NK-92 (cell line): Measurements from ENCODE around the gene MOG.
"Not testable (repeated sequence)": the region's sequence is repeated elsewhere in the genome, so short reads cannot be mapped to it uniquely, and the experiment has no call there.

Experiments
- DNase-seq: peaks from one replicate; lab custom pipeline; 2025; ENCODE audit not compliant: unreplicated experiment; lab: John Stamatoyannopoulos, UW

The MOG gene

GRCh38 chr6:29637247-29637646, 19.6 kb upstream of the MOG start:
- no peak for DNase-seq

GRCh38 chr6:29641430-29642148, 15.3 kb upstream of the MOG start:
- no peak for DNase-seq

GRCh38 chr6:29647927-29648642, 8.8 kb upstream of the MOG start:
- DNase-seq, result no peak

DNA sequence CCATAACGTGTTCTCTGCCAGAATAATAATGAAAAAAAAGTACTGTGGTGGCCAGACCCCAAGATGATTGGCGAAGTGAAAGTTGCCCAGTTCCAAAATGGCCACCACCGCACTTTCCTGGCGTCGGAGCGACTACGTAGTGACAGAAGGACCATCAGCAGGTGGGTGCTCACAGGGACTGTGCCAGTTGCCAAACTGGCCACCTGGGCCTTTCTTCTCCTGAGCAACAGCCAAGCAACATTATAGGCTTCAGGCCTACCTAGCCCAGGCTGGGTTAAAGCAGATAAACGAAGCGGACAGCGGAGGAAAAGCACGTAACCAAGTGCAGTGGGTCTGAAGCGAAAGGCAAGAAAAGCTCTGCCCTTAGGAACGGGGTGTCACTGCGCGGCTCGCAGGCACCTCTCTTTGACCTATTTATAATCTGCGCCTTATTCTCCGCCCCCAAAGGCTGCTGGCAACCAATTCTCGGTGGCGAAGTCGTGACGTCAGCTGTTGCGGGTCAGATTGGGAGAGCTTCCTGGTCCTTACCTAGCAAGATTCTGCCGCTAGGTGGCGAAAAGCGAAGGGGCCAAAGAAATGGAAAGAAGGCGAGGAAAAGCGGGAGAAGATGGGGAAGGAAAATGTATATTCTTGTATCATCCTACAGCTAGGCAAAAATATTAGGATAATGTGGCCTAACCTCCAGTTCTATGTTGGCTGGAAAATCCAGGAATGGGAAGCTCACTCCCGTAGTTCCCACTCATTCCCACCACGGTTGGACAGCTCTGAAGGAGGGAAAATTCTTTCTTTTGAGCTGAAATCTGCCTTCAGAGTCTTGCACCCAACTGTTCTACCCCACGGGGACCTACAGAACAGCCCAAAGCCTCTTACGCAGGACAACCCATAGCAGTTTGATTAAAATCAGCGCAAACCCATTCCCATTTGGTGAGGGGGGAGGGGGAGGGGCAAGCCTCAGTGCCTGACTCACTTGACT, 6.9 kb upstream of the MOG start:
- DNase-seq, result peak; percentile 96

- no peak for DNase-seq
Measured at GRCh38 chr6:29651413-29652197, 5.3 kb upstream of the MOG start.

DNA sequence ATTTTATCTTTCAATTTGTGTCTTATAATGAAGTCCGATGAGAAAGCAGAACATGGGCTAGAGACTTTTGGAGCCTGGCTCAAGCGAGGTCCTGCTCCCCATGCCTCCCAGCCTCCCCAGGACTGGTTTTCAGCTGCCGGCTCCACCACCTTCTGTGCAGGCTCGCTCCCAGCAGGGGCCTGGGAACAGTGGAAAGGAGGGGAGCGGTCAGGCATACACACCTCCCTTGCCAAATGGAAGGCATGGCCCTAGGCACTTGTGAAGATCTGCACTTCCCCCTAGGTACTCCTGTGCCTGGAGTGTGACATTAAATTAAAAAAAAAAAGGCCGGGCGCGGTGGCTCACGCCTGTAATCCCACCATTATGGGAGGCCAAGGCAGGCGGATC, 4.7 kb upstream of the MOG start:
- DNase-seq, result no peak

DNA sequence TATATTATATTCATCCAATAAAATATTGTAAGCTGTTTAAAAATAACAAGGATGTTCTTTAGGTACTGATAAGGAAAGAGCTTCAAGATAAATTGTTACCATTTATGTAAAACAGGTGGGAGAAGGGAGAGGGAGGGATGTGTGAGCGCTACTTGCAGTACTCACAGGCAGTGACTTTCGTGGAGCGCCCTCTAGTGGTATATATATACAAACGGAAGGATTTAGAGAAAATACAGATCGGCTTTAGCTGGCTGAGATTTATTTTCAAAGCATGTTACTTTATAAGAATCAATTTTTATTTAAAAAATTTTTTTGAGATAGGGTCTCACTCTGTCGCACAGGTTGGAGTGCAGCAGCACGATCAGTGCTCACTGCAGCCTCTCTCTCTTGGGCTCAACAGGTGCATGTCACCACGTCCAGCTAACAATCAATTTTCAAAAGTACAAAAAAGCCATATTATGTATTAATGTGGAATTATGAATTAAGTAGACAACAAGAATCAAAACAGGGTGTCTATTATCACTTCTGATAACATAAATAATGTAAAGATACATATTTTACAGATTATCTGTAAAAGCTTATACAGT, 3.3 kb upstream of the MOG start:
- DNase-seq, result no peak

DNA sequence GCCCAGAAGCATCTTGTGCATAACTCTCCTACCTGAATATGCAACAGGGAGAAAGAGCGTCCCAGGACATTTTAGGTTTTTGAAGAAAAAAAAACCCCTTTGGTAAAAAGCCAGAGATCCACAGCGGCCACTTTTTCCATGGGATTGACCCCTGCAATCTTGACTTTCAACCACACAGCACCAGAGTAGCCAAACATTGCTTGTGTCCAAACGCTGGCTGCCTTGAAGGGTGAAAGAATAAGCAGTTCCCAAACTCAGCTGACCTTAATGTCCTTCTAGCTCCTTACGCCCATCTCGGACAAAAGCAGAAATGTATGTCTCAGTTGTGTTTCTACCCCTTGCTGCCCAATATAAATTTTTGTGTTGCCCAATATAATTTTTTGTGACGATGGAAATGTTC, 1.2 kb upstream of the MOG start:
- no peak for DNase-seq

DNA sequence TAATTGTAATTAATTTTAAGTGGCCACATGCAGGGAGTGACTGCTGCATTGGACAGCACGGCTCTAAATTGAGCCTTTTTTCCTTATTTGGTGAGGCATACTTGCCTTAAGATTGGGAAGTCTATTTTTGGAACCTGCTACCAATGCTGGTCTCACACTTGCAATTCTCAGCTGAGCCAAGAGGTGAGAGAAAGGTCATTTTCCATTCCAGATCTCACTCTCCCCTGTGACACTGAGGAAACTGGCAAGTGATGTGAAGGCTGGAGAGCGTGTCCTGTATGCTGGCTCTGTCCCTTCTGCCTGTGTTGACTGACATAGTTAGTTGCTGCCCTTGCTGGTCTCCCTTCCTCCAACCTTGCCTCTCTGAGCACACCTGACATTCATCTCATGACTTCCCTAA, 735 bp upstream of the MOG start:
- no peak for DNase-seq

- DNase-seq, result no peak
Measured at GRCh38 chr6:29661071-29661470, 4.2 kb downstream of the MOG start.

DNA sequence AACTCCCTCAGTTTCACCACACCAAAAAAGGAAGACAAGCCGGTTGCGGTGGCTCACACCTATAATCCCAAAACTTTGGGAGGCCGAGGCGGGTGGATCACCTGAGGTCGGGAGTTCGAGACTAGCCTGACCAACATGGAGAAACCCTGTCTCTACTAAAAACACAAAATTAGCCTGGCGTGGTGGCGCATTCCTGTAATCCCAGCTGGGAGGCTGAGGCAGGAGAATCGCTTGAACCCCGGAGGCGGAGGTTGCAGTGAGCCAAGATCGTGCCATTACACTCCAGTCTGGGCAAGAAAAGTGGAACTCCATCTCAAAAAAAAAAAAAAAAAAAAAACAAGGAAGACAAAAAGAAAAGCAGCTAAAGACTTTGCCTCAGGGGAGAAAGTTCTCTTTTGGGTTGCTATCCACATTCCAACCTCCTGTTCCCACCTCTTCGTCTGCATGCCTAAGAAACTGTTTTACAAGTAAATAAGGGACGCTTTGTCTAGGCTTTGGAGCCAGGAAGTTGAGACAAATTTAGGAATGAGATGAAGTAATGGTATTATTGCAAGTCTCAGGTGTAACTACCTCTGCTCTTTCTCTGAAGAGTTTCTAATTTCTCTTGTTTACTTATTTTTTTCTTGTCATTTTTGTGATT, 4.7 kb downstream of the MOG start:
- not testable (repeated sequence) for DNase-seq

GRCh38 chr6:29663300-29664042, 6.6 kb downstream of the MOG start:
- no peak for DNase-seq

DNA sequence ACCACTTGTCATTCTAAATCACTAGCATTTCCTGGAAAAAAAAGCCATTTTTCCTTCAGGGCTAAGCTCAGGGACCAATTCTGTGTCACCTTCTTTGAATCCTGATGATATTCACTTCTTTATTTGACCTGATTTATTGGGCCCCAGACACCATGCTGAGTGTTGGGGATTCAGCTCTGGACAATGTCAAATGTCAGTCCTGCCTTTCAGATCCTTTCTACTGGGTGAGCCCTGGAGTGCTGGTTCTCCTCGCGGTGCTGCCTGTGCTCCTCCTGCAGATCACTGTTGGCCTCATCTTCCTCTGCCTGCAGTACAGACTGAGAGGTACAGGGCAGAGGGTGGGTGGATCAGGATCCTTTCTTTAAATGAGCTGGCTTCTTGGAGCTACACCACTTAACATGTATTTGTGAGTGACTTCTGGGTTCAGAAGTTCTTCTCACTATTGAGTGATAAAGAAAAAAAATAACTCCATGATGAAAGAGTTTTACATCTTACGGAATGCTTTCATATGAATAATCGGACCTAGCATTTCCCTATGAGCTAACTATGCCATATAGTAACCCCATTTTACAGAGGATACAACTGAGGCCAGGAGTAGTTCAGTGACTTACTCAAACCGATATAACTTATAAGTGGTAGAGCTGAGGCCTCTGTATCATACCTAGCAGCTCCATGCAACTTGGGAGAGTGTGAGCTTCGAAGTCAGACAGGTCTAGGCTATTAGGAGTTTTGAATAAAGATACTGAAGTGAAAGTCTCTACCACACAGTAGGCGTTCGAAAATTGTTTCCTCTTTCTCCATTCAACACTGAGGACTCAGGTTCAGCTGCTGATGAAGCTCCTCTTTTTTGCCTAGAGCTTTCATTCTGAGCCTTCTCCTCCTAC, 9.3 kb downstream of the MOG start:
- no peak for DNase-seq

DNA sequence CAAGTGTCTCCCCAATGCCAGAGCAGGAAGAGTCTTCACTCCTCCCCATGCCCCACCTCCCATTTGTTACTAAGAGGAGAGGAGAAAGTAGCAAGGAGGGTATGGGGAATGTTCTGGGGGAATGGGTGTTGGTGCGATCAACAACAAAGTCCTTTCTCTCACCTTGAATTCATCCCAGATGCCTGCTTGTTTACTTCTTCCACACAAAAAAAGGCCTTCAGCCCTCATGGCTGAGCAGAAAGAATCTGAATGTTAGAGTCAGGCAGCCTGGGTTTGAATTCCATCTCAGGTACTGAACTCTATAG, 9.9 kb downstream of the MOG start:
- no peak for DNase-seq

GRCh38 chr6:29667158-29667557, 10.3 kb downstream of the MOG start:
- no peak for DNase-seq

DNA sequence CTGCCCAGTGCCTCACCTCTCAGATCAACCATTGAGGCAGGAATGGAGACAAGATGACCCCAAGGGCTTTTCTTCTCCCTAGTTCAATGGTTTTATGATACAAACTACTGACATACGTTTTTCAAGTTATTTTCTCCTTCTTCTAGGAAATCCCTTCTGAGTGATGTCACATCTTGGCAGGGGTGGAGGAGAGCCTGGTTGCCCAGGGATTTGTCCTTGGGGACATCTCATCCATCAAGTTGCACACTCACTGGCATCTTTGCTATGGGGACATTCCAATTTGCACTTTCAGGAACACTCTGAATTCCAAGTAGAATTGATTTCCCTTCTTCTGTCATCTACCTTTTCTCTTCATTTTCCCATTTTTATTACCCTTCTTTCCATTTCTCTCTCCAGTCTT, 14.1 kb downstream of the MOG start:
- no peak for DNase-seq

- DNase-seq, result not testable (repeated sequence)
Measured at GRCh38 chr6:29672116-29672515, 15.2 kb downstream of the MOG start.

DNA sequence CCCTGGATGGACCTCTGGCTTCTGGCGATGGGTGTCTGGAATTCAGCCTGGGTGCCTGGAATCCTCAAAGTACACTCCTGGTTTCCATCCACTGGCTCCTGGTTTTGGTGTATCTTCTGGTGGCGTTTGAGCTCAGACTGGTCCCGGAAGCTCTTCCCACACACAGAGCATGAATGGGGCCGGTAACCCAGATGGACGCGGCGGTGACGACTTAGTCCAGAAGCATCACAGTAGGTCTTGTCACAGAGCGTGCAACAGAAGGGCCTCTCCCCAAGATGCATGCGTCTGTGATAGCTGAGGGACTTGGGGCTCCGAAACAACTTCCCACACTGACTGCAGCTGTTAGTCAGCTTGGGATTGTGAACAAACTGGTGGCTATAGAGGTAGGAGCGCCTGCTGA, 16.3 kb downstream of the MOG start:
- no peak for DNase-seq

DNA sequence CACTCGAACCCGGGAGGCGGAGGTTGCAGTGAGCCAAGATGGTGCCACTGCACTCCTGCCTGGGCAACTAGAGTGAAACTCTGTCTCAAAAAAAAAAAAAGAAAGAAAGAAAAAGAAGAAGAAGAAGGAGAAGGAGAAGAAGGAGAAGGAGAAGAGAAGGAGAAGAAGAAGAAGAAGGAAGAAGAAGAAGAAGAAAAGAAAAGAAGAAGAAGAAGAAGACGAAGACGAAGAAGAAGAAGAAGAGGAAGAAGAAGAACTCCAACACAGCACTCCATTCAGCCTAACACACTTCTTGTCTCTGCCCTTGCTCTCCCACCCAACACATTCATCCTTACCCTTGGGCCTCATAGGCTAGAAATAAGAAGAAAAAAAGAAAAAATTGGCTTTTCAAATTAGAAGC, 17.1 kb downstream of the MOG start:
- no peak for DNase-seq
